Islet precursor cell (in vitro differentiated cells): ENCODE measurements around the gene MYH10.
"Not testable (repeated sequence)": the region's sequence is repeated elsewhere in the genome, so short reads cannot be mapped to it uniquely, and the experiment has no call there.

Source experiments
- DNase-seq: peaks from one replicate; pipeline ENCODE4 v3.0.0-alpha.2; 2018

MYH10 gene

GRCh38 chr17:8542599-8543502 lies 87.7 kb downstream of the MYH10 start:
- DNase-seq, result no peak

- not testable (repeated sequence) for DNase-seq
Observed at GRCh38 chr17:8539976-8540375, 90.5 kb downstream of the MYH10 start.

GRCh38 chr17:8537734-8538133 lies 92.8 kb downstream of the MYH10 start:
- no peak for DNase-seq

GRCh38 chr17:8534498-8535188 lies 95.9 kb downstream of the MYH10 start:
- DNase-seq, result no peak

- no peak for DNase-seq
Observed at GRCh38 chr17:8532021-8532420, 98.5 kb downstream of the MYH10 start.

- DNase-seq, result no peak
Observed at GRCh38 chr17:8522577-8522976, 107.9 kb downstream of the MYH10 start.

- DNase-seq, result no peak
Observed at GRCh38 chr17:8520981-8521380, 109.5 kb downstream of the MYH10 start.

- DNase-seq, result no peak
Observed at GRCh38 chr17:8518850-8519249, 111.7 kb downstream of the MYH10 start.

- no peak for DNase-seq
Observed at GRCh38 chr17:8518326-8518725, 112.2 kb downstream of the MYH10 start.

GRCh38 chr17:8514801-8515200 lies 115.7 kb downstream of the MYH10 start:
- DNase-seq, result no peak

- peak; percentile 45 for DNase-seq
Observed at GRCh38 chr17:8506145-8506544, 124.4 kb downstream of the MYH10 start.

GRCh38 chr17:8504460-8505207 lies 125.9 kb downstream of the MYH10 start:
- DNase-seq, result peak; percentile 44

GRCh38 chr17:8503807-8504206 lies 126.7 kb downstream of the MYH10 start:
- DNase-seq, result peak; percentile 48

GRCh38 chr17:8503368-8503767 lies 127.2 kb downstream of the MYH10 start:
- DNase-seq, result no peak

- DNase-seq, result peak; percentile 51
Observed at GRCh38 chr17:8502126-8502525, 128.4 kb downstream of the MYH10 start.

GRCh38 chr17:8500609-8501008 lies 129.9 kb downstream of the MYH10 start:
- DNase-seq, result no peak

- peak; percentile 45 for DNase-seq
Observed at GRCh38 chr17:8499614-8500013, 130.9 kb downstream of the MYH10 start.

- DNase-seq, result peak; percentile 22
Observed at GRCh38 chr17:8499171-8499570, 131.4 kb downstream of the MYH10 start.

GRCh38 chr17:8496081-8496480 lies 134.4 kb downstream of the MYH10 start:
- DNase-seq, result no peak

- peak; percentile 49 for DNase-seq
Observed at GRCh38 chr17:8494506-8495111, 135.9 kb downstream of the MYH10 start.

- DNase-seq, result peak; percentile 50
Observed at GRCh38 chr17:8494021-8494420, 136.5 kb downstream of the MYH10 start.

GRCh38 chr17:8492121-8492520 lies 138.4 kb downstream of the MYH10 start:
- peak; percentile 35 for DNase-seq
